Fibroblast of pulmonary artery (primary cell): ENCODE measurements around the gene S1PR2.
"Not testable (repeated sequence)": the region's sequence is repeated elsewhere in the genome, so short reads cannot be mapped to it uniquely, and the experiment has no call there.

Experiments
- DNase-seq: peaks from one replicate; pipeline ENCODE4 v3.0.0-alpha.2; 2010; ENCODE audit warnings: low read depth
- H3K4me3 ChIP-seq: replicated peaks from 2 replicates; pipeline ENCODE4 v1.5.1; 2011; ENCODE audit warnings: low read depth, mild to moderate bottlenecking, control low read depth, low read length, moderate library complexity
- CTCF ChIP-seq: IDR thresholded peaks from 2 replicates; pipeline ENCODE4 v1.5.1; 2011; ENCODE audit warnings: mild to moderate bottlenecking, control low read depth, low read length, inconsistent platforms; ENCODE audit errors: missing control alignments

S1PR2 gene

GRCh38 chr19:10180459-10180858, 50.7 kb downstream of the S1PR2 start:
- TF ChIP-seq CTCF = no peak
- H3K4me3 ChIP-seq = no peak overlapping the region
- no peak for DNase-seq

GRCh38 chr19:10180024-10180423, 51.1 kb downstream of the S1PR2 start:
- H3K4me3 ChIP-seq, DNase-seq: not testable (repeated sequence)

- peak; percentile 32 for DNase-seq
- H3K4me3 ChIP-seq = no peak overlapping the region
- TF ChIP-seq CTCF = no peak
Measured at GRCh38 chr19:10173527-10173926, 57.6 kb downstream of the S1PR2 start.
